NCI-H345 treated with DMSO at 0.1 percent for 48 hours (cell line): ENCODE results near the gene FBLN5.
A peak's percentile ranks its signal among the peaks of the same experiment; 100 is the strongest.

Source experiments
- DNase-seq: peaks from one replicate; lab custom pipeline; 2025; ENCODE audit not compliant: unreplicated experiment; lab: John Stamatoyannopoulos, UW

Gene FBLN5

DNA sequence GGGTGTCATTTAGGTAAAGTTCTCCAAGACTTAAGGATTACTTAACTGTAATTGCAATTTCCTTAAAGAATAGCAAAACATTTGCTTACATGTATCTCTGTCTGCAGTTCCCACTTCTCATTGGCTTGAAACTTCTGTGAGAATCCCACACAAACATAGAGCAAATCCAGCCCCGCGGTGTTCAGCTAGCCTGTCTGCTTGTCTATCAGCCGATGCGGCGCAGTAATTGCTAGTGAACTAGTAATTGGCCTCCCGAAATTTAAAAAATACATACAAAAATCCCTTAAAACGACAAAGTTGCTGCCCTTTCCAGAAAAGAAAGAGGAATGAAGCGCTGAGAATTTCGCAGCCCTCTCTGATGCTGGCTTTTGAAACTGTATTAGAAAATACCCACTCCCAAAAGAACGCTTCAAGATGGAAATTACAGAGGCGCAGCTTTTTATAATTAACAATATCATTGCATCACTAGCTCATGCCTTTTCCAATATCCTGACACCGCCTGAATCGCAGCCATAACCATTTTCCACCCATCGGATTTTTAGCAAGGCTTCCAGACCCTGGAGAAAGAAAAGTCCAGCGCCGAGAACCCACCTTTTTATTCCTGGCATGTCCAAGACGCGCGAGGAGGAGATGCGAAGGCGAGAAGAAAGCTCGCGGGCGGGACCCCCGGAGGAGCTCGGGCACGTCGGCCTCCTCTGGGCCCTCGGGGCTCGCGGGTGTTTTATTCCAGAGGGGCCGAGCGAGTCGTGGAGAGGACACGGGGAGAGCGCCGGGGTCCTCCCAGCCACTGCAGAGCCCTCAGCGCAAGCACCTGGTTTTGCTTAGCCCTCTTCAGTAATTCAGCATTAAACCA is 646 bp downstream of the FBLN5 start:
- no peak for DNase-seq

DNA sequence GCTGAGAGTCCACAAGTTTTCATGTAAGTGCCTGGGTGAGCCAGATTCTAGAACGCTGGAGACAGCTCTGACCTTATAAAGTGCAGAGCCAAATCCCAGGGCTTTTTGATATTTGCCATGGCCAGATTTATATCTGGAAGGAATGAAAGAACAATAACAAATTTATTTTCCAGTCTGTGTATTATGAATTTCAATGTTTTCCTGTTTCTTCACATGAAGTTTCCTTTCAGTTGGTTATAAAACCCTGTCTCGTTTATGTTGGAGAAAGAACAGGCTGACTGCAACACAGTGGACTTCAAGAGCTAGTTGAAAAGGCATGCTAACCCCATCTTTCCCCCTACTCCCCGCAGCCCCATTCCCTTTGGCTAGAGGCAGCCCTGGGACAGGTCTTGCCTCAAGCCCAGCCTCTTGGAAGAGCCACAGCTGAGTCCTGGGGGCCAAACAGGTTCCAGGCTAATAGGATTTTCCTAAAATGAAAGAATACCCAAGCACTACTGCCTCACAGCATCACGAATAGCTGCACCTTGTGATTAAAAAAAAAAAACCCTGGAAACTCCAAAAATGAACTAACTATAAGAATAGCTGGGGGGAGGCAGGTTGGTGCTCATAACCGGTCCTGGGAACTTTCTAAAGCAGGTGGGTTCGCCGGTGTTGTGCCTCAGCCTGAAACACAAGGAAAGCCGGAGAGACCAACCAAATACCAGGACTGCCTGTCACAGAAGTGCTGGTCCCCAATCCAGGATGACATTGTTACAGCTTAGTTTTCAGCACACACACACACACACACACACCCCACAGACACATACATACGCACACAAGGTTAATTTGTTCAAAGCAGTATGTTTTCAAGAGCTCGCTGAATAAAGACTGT is 1.5 kb downstream of the FBLN5 start:
- DNase-seq, result no peak

DNA sequence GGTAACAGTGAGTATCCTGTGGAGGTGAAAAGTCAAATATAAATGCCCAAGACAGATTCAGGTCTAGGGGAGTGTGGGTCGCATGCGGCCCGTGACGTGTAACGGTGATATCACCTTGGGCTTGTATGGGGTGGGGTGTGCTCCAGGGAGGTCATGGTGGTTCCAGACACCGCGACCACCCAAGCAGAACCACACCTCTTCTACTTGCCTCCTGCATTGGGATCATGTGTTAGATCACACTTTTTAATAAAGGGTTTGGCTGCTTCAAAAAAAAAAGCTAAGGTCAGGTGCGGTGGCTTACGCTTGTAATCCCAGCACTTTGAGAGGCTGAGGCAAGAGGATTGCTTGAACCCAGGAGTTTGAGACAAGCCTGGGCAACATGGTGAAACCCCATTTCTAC is 4.5 kb downstream of the FBLN5 start:
- DNase-seq, result no peak

DNA sequence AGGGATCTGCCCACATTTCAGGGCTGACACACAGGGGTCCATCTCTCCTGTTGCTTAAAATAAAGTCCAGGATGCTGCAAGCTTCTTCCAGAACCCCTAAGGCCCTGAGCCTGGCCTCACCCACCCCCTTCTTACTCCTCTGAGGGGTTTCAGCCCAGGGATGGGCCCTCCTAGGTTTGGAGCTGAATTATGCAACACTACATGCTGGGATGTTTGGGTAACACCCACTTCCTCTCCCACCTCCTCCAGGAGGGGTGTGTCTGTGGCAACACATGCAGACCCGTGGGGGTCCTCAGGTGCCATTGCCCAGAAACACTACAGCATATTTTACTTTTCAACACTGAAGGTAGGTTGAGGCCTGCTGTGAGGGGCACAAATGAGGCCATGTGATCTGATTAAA is 5.4 kb downstream of the FBLN5 start:
- DNase-seq, result no peak

DNA sequence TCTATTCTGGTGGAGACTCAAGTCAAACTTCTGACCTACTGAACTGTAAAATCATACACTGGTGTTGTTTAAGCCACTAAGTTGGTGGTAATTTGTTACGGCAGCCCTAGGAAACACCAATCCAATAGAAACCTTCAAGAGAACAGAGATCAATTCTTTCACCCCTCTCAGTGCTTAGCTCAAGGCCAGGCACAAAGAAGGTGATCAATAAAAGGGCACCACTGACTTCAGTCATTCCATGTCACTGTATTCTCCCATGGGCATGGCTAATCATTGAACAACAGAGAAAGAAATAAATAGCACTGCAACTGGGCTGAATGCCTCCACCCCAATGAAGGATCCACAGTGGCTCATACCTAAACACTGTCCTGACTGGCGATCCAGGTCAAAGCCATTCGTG is 7.3 kb downstream of the FBLN5 start:
- no peak for DNase-seq

DNA sequence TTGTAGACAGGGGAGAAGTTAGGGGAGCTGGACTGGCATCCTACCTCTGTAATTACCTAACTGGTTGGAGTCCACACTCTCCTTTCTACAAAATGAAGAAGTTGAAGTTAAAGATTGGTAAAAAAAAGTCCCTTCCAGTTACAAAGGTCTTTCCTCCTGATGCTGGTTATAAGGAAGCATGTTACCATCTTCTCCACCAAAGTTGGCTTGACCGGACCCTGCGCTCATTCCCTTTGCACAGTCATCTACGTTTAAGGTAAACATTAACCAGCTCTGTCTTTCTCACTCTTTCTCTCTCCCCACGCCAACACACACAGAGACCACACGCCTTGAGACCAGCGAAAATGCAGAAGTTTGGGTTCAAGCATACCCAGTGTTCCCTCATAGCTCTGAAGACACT is 11.9 kb downstream of the FBLN5 start:
- no peak for DNase-seq

DNA sequence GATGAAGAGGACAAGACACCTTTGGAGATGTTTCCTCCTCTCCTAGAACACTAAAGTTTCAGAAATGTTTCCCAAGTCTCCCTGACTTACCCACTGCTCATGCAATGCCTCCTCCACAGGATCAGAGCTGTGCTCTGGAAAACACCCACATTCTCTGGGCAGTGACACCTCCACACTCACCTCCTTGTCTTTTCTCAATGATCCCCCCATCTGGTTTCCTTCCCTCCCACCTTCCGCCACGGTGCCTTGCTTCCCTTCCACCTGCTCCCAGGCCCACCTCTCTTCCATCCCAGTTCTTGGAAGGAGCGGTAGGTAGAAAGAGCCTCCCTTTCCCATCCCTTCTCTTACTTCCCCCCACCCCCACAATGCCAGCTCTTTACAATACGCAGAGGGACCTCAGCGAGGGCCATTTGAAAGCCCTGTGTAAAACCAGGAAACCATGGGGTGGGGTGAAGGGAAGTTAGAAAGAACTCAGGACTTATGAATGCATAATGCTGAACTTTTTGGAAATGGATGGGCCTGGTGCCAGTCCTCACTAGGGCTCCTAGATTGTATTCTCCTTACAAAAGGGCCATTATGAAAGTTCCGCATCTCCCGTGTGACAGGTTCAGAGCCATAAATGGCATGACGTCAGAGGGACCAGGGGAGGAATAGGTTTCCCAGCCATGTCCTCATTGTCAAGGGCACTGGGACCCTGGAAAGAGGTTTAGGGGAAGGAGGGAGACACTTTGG is 12.8 kb downstream of the FBLN5 start:
- DNase-seq, result no peak

DNA sequence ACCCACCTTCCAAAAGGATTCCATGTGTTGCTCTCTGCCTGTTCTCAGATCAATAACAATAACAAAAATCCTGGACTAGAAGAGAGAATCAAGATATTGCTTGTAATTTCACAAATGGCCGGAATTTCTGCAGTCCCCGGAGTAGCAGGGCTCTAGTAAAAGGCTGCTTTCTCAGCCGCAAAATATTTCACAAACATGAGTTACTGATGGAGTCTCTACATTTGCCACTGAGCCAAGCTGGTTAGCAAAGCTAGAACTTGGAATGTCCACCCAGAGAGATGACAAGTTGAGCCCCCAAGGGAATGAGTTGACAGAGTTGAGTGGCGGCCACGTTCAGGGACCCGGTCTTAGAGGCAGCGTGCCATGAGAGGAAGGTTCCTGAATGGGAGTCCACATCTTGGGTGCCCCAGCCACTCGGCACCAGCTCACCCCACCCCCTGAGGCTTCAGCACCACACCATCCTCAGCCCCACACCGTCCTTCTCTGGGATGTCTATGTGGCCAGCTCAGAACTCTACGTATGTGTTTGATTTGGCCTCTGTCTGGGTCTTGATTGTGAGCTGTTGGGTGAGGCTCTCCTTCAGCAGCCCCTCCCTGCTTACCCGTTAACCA is 15.9 kb downstream of the FBLN5 start:
- no peak for DNase-seq

DNA sequence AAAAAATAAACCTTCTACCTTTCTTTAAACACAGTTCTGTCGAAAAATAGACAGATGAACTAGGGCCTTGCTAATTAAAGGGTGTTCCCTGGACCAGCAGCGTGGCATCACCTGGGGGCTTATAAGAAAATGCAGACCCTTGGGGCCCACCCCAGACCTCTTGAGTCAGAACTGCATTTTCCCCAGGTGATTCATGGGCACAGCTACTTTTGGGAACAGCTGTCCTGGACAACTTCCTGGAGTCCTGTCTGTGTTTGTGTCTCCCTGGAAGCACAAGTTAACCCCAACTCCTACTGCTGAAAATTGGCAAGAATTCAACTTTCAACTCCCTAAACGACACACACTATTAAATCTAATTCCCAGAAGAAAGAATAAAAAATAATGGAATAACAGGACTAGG is 17.8 kb downstream of the FBLN5 start:
- DNase-seq, result no peak

DNA sequence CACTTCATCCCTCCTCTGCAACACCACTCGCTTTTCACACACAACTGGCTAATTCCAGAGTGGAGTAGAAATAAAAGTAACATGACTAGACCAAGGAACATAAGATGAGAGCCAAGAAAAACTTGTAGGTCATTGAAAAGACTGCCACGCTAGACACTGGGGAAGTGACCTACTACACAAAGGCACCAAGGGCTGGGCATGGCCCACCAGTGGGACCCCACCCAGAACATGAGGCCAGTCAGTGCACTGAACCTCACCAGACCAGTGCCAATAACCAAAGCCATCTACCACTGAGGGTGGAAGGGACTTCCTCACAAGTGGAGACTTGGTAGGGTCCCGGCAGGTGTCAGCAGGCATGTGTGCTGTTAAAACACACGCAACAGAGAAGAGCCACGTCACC is 19.7 kb downstream of the FBLN5 start:
- DNase-seq, result no peak

DNA sequence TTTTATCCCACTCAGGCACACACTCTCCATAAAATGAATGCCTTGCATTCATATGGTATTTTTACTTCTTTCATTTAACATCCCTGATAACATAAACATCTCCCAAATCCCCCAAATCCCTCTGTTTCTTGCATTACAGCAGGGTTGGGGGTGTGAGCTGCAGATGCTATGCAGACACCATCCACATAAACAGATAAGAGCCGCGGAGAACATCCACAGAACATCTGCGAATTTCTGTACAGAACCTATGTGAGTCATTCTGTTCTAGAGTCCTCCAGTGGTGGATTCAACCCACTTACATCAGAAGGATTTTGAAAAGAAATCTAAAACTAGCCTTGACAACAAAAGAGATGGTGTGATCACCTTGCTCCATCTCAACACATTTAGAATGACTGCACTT is 20.3 kb downstream of the FBLN5 start:
- no peak for DNase-seq

DNA sequence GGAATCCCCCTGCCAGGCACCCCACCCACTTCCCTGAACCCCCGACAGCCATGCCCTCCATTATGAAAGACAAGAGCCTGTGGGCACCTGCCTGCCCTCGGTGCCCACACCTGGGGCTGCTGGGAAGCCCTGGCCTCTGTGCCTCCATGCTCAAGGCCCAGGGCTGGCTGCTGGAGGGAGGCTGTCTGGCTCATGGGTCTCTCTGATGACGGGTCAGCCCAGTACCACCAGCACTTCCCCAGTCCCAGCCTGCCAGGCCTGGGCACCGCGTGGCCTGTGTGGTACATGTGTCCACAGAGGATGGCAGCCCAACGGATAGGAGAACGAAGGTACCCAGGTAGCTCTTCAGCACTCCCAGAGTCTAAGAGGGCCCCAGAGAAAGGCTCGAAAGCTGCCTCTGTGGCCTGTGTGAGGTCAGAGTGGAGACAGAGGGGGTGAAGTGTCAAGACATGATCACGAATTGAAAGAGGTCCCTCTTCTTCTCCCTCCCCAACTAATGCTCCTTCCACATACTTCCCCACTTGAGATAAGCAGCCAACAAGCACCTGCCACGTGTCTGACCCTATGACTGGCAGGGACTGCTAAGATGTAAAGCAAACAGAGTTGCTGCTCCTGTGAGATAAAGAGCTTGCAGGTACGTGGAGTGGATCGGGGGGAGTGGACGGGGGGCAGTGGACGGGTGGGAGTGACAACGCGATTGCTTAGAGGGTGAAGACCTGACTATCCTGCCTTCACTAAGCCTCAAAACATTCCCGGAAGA is 21.2 kb downstream of the FBLN5 start:
- DNase-seq, result no peak

DNA sequence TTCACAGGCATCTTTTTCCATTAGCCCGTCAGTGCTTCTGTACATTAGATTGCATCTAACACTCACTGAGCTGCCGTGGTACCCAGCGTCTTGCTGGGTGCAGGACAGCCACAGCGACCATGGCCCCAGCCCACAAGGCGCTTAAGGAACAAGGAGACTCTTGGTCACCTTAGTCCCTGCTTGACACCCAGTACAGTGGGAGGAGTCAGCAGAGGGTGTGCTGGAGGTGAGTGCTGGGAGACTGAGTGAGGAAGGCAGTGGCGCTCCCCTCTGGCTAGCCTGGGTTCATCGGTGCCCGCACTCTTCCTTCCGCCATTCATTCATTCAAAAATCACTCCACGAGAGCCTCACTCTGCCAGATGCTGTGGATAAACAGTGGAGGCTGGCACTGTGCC is 21.8 kb downstream of the FBLN5 start:
- DNase-seq, result no peak

DNA sequence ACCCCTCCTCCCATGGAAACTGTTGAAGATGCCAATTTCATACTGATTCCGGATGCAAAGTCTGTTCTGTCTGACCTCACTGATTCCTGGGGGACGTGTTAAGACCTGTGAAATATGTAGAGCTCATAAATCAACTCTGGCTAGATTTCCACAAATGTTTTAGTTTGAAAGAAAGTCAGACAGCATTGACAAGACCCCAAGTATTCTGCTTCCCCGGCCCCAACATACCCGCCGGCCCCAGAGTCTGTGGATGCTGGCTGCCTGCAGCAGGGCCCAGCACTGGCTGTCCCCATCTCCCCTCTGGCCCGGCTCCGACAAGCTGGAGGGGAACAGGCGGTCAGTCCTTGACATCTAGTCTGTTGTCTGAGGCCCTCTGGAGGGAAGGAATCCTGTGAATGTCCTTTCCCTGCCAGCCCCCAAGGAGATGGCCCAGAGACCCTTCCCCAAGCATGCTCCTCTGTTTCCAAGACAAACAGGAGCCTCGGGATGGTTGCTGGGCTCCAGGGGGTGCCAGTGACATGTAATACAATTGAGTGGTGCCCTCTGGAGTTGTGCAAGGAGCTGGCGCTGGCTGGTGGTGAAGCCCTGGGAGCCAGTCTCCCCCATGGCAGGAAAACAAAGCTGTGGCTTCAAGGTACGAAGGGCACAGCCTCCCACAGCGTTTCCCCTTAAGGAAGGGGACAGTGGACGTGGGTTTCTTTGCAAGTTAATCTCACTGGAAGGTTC is 22.3 kb downstream of the FBLN5 start:
- DNase-seq, result no peak

DNA sequence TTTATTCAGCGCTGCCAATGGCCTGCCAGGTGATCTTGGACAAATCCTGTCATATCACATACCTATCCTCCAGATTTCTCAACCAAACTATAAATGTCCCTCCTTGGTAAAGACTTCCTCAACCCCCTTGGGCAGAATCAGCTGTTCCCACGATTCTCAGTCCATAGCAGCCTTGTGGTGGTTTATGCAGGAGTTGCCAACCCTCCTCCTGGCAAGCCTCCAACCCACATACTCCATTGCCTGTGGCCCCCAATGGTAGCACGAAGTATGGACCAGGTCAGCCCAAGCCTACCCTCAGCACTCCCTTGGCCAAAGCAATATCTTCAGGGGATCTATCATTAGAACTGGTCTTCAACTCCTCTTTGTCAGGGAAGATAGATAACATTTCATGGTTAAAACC is 27.0 kb downstream of the FBLN5 start:
- DNase-seq, result no peak

DNA sequence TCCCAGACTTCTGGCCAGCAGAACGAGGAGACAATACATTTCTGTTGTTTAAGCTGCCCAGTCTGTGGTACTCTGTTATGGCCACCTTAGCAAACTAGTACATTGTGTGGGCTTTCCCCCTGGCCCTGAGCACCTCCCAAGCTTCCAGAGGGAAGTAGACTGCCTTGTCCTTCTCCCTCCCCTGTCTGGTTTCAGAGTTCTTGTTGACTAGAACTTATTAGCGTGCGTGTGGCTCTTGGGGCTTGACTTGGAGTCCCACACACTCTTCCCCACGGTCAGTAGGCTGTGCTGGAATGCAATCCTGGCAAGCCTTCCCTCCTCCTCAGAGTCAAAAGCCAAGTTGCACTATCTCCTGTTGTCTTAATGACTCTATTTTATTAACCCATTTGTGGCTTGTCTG is 27.7 kb downstream of the FBLN5 start:
- DNase-seq, result no peak

DNA sequence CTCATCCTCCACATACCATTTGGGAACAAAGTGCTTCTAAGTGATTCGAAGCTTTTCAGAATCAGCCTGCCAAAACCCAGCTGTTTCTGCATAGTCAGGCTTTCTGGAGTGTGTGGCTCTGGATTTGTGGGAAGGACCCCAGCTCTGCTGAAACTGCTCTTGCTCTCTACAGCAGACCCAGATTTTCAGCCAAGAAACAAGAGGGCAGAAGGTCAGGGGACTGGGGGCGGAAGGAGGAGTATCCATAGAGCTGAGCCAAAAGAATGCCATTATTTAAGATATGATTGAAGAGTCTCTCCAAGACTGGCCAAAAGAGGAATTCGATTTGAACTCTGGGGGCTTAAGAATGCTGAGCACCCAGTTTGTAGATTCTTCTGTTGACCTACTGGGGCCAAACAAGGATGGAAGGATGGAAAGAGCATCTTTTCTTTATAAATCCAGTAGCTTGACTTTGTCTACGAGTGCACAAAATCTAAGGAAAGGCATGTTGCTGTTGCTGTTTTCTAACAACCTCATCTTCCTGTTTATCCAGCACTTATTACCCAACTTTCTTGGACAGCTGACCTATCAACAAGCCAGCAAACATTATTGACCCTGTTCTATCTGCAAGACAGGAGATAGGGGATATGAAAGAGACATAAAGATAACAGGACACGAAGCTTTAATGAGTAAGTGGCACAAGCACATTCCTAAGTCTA is 29.2 kb downstream of the FBLN5 start:
- DNase-seq, result no peak

DNA sequence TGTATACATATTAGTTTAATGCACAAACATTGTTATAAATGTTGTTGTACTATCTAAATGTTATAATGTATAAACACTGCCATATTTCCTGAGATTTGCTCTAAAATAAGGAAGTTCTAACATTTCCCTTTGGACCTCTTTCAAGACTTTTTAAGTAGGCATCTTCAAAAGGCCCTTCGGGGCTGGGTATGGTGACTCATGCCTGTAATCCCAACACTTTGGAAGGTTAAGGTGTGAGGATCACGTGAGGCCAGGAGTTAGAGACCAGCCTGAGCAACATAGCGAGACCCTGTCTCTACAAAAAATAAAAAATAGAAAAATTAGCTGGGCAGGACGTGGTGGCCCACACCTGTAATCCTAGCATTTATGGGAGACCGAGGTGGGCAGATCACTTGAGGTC is 35.5 kb downstream of the FBLN5 start:
- no peak for DNase-seq

DNA sequence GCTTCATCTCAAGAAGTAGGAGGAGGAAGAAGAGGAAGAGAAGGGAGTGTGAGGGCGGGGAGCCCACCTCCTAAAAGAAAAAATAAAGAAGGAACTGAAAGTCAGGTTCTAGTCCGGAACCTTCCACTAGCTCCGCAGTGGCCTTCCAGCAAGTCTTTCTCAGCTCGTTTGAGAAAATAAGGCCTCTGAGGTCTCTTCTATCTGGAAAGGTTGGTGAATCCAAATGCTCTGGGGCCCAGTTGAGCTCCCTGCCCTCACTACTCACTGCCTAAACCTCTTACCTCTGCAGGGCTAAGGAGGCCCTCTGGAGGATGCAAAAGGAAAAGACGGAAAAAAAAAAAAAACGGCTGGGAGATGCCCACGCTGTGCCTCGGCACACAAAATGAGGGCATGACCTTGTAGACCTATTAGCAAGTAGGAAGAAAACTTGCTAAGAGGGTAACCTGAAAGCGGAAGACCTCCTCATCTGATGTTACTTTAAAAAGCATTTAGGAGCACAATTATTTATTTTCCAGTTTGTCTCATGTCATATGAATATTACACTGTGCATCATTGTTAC is 35.9 kb downstream of the FBLN5 start:
- DNase-seq, result peak; percentile 1
